Skeletal muscle satellite cell (primary cell): ENCODE measurements around the gene ALOX5AP.
A peak's percentile ranks its signal among the peaks of the same experiment; 100 is the strongest.

Experiments used
- H3K27me3 ChIP-seq: 2 replicates; pipeline ENCODE4 v1.7.0; 2013; ENCODE audit warnings: low read length; ENCODE audit not compliant: control insufficient read depth, insufficient read depth
- H3K36me3 ChIP-seq: 2 replicates; pipeline ENCODE4 v1.7.0; 2013; ENCODE audit warnings: mild to moderate bottlenecking, control low read depth, low read length; ENCODE audit not compliant: insufficient read depth
- H3K4me1 ChIP-seq: 2 replicates; pipeline ENCODE4 v1.7.0; 2013; ENCODE audit warnings: low read length; ENCODE audit not compliant: control insufficient read depth, insufficient read depth
- H3K4me2 ChIP-seq: 2 replicates; pipeline ENCODE4 v1.7.0; 2013; ENCODE audit warnings: mild to moderate bottlenecking, low read length
- H3K4me3 ChIP-seq: 2 replicates; pipeline ENCODE4 v1.7.0; 2013; ENCODE audit warnings: low read length
- H3K9ac ChIP-seq: 2 replicates; pipeline ENCODE4 v1.7.0; 2013; ENCODE audit warnings: mild to moderate bottlenecking, low read depth, low read length, moderate library complexity
- H3K9me3 ChIP-seq: replicated peaks from 2 replicates; pipeline ENCODE4 v1.7.0; 2013; ENCODE audit warnings: mild to moderate bottlenecking, control low read depth, low read length

Gene ALOX5AP

DNA sequence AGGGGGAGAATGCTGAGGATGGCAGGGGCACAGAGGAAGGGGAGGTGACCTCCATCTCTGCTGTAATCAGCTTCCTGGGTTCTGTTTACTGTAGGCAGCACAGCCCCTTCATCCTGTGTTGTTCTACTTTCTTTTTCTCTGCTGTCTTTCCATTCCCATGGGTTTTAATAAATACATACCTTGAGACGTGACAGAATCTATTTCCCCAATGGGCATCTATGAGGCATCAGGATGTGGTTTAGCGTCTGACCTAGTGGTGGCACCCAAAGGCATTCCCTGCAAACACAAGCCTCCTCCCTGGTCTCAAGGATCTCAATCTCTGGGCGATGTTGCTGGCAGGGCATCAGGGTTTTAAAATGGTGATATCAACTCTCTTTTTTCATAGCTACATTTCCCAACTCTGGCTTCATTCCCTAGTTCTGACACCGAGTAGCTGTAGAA lies 60.8 kb downstream of the ALOX5AP start:
- Histone ChIP-seq H3K9me3 (no peaks in the 10 kb centered on the region), H3K4me2 (peak overlapping the region; percentile 73), H3K9ac (peak overlapping the region; percentile 63), H3K4me1 (peaks cover 60% of the 10 kb centered on the region), H3K36me3 (no peaks in the 10 kb centered on the region), H3K27me3 (no peaks in the 10 kb centered on the region), H3K4me3 (peak overlapping the region; percentile 44)

GRCh38 chr13:30796631-30797601 lies 61.6 kb downstream of the ALOX5AP start:
- Histone ChIP-seq H3K4me3 (peak overlapping the region; percentile 44), H3K36me3 (no peaks in the 10 kb centered on the region), H3K9me3 (no peaks in the 10 kb centered on the region), H3K4me2 (peak overlapping the region; percentile 73), H3K4me1 (peaks cover 54% of the 10 kb centered on the region), H3K9ac (peak overlapping the region; percentile 63), H3K27me3 (no peaks in the 10 kb centered on the region)

DNA sequence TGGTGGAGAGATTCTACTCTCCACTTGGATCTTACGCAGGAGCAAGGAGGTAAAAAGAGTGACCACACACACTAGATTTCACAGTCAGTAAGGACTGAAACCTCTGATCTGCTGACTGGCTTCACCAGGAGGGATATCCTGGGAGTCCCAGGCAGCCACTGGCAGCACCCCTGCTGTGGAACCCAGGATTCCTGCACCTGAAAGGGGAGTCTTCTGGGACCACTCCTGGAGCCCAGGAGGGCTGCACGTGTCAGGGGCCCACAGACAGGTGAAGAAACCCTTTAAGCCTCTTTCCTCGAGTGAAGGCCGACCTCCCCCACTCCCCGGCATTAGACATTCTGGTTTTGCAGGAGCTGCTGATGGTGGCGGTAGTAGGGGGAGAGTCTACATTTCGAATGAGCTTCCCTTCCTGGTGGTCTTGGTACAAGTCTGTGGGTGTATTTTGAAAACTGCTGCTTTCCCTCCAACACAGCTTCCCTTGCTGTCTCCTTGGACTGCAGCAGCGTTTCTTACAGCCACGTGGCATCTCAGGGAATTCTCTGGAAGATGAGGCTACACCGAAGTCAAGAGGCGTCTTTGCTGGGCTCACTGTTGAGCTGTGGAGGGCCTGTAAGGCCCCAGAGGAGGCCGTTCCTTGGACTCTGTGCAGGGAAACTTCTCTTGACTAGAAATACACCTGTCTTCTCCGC lies 62.6 kb downstream of the ALOX5AP start:
- H3K4me1 ChIP-seq = peaks cover 48% of the 10 kb centered on the region
- H3K36me3 ChIP-seq = no peaks in the 10 kb centered on the region
- H3K4me3 ChIP-seq = no peak overlapping the region
- H3K9me3 ChIP-seq = no peaks in the 10 kb centered on the region
- no peak overlapping the region for H3K9ac ChIP-seq
- no peaks in the 10 kb centered on the region for H3K27me3 ChIP-seq
- H3K4me2 ChIP-seq = no peak overlapping the region

GRCh38 chr13:30798776-30799355 lies 63.5 kb downstream of the ALOX5AP start:
- peaks cover 53% of the 10 kb centered on the region for H3K4me1 ChIP-seq
- no peaks in the 10 kb centered on the region for H3K27me3 ChIP-seq
- no peak overlapping the region for H3K4me3 ChIP-seq
- H3K36me3 ChIP-seq = no peaks in the 10 kb centered on the region
- no peaks in the 10 kb centered on the region for H3K9me3 ChIP-seq
- no peak overlapping the region for H3K4me2 ChIP-seq
- no peak overlapping the region for H3K9ac ChIP-seq

- no peak overlapping the region for H3K9ac ChIP-seq
- no peaks in the 10 kb centered on the region for H3K36me3 ChIP-seq
- peaks cover 53% of the 10 kb centered on the region for H3K4me1 ChIP-seq
- H3K4me2 ChIP-seq = no peak overlapping the region
- no peaks in the 10 kb centered on the region for H3K27me3 ChIP-seq
- no peak overlapping the region for H3K4me3 ChIP-seq
- no peaks in the 10 kb centered on the region for H3K9me3 ChIP-seq
Observed at GRCh38 chr13:30799356-30799824, 64.0 kb downstream of the ALOX5AP start.

DNA sequence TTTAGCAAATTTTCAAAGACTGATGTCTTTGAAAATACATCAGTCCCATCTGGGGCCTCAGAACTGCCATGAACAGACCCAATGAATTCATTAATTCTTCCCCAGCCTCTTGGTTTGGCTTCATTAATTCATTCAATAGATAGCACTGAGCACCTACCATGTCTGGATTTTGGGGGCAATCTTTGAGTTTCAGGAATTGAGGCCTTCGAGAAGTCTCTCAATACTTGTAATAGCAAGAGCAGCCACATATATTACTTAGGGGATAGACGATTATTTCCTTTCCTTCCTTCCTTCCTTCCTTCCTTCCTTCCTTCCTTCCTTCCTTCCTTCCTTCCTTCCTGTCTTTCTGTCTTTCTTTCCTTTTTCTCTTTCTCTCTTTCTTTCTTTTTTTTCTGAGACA lies 64.8 kb downstream of the ALOX5AP start:
- H3K9ac ChIP-seq = no peak overlapping the region
- H3K4me1 ChIP-seq = peaks cover 53% of the 10 kb centered on the region
- H3K27me3 ChIP-seq = no peaks in the 10 kb centered on the region
- H3K4me3 ChIP-seq = no peak overlapping the region
- H3K4me2 ChIP-seq = no peak overlapping the region
- H3K36me3 ChIP-seq = no peaks in the 10 kb centered on the region
- H3K9me3 ChIP-seq = no peaks in the 10 kb centered on the region

DNA sequence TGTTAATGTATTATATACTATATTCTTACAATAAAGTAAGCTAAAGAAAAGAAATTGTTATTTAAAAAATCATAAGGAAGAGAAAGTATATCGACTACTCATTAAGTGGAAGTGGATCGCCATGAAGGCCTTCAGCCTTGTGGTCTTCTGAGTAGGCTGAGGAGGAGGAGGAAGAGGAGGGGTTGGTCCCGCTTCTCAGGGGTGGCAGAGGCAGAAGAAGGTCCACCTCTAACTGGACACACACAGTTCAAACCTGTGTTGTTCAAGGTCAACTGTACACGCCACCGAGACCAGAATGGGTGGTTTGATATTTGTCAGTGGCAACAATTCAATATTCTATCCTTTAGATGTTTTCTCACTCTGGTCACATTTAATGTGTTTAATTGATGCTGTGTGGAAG lies 67.2 kb downstream of the ALOX5AP start:
- H3K9me3 ChIP-seq = no peaks in the 10 kb centered on the region
- H3K4me3 ChIP-seq = no peak overlapping the region
- H3K36me3 ChIP-seq = no peaks in the 10 kb centered on the region
- H3K27me3 ChIP-seq = no peaks in the 10 kb centered on the region
- peaks cover 45% of the 10 kb centered on the region for H3K4me1 ChIP-seq
- peak overlapping the region; percentile 93 for H3K4me2 ChIP-seq
- H3K9ac ChIP-seq = no peak overlapping the region

DNA sequence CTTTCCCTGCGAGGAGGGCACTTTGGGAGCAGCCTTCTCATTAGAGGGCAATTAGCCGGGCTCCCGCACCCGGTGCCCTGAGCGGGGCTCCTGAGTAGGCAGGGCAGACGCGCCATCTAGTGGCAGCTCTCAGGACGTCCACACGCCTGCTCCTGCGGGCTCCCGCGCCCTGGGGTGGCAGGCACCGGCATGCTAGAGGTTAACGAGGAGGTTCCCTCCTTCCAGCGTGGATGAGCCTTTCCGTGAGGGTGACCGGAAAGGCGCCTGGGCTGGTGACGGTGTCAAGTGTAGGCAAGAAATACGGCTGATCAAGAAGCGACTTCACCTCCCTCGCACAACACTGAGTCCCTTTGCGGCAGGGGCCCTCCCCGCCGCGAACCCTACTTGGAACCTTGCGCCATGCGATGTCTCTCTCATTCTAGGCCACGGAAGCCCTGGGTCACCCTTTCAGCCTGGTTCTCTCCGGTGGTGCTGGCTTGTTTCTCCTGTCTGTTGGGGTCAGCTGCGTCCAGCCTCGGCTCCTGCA lies 67.7 kb downstream of the ALOX5AP start:
- peak overlapping the region; percentile 70 for H3K4me3 ChIP-seq
- H3K9me3 ChIP-seq = no peaks in the 10 kb centered on the region
- H3K36me3 ChIP-seq = no peaks in the 10 kb centered on the region
- peaks cover 40% of the 10 kb centered on the region for H3K4me1 ChIP-seq
- H3K27me3 ChIP-seq = no peaks in the 10 kb centered on the region
- H3K9ac ChIP-seq = peak overlapping the region; percentile 77
- H3K4me2 ChIP-seq = peak overlapping the region; percentile 93

DNA sequence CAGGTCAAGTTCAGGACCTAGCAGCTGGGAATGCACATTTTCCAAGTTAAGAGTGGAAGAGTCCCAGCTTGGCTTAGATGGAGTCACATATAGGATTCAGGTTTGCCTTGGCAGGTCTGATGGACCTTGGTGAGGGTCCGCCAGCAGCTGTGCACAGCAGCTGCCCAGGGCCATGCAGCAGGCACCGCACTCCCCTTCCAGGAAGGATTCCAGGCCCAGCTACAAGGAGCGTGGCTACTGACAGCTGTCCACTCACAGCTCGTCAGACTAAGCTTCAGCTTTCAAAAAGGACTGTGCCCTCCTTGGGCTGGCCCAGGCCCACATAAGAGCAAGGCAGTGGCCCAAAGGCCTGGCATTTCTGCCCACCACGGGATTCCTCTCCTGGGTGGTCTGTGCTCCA lies 68.4 kb downstream of the ALOX5AP start:
- Histone ChIP-seq H3K27me3 (no peaks in the 10 kb centered on the region), H3K4me2 (peak overlapping the region; percentile 93), H3K9ac (peak overlapping the region; percentile 77), H3K4me3 (peak overlapping the region; percentile 70), H3K36me3 (no peaks in the 10 kb centered on the region), H3K9me3 (no peaks in the 10 kb centered on the region), H3K4me1 (peaks cover 33% of the 10 kb centered on the region)

DNA sequence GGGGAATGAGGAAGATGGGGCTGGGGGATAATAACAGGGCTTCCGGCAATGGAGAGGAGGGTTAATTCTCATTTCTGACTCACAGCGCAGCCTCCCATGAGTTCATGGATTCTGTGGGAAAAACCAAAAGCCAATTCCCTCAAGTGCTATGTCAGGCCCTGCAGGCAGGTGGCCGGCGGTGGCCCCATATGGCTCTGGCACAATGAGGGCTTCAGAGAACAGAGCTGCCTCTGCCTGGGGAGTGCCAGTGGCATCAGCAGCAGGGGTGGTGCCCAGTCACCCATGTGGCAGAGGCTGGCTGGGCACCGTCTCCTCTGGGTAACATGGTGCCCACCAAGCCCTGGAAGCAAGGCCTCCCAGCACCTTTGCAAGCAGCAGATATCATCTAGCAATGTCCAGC lies 69.1 kb downstream of the ALOX5AP start:
- peaks cover 26% of the 10 kb centered on the region for H3K4me1 ChIP-seq
- no peak overlapping the region for H3K4me3 ChIP-seq
- H3K36me3 ChIP-seq = no peaks in the 10 kb centered on the region
- H3K9ac ChIP-seq = no peak overlapping the region
- no peaks in the 10 kb centered on the region for H3K27me3 ChIP-seq
- H3K9me3 ChIP-seq = no peaks in the 10 kb centered on the region
- H3K4me2 ChIP-seq = no peak overlapping the region

- no peaks in the 10 kb centered on the region for H3K9me3 ChIP-seq
- no peak overlapping the region for H3K9ac ChIP-seq
- peaks cover 26% of the 10 kb centered on the region for H3K4me1 ChIP-seq
- H3K4me3 ChIP-seq = no peak overlapping the region
- no peaks in the 10 kb centered on the region for H3K27me3 ChIP-seq
- H3K4me2 ChIP-seq = no peak overlapping the region
- no peaks in the 10 kb centered on the region for H3K36me3 ChIP-seq
Observed at GRCh38 chr13:30805132-30805537, 69.8 kb downstream of the ALOX5AP start.
